ENCODE measurements around the gene ITFG2.
A peak's percentile ranks its signal among the peaks of the same experiment; 100 is the strongest.

The ITFG2 gene

DNA sequence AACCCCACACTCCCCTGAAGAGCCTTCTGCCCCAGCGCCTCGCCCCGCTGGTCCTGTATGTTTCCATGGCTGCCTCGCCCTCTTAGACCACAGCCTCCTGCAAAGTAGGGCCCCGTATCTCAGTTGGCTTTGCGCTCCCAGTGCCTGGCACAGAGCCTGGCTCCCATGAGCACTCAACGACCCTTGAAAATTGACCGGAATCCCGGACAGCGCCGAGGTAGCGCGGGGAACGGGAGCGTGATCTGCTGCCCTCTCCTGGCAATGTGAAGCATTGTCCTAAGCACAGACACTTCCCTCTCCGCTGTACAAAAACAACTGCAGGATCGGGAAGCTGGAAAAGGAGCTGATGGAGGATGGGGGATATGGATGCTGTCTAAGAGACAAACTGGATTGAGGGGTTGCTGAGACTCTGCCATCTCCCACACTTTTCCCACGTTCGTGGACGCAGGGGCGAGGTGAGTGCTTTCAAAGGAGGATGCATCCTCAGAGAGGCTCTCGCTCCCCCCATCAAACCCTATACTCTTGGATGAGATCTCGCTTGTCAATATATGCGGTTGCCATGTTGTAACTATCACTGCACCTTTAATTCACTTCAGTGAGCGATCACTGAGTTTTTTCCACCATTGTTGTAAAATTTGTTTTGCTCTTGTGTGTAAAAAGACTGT is 28.4 kb upstream of the ITFG2 start:
- Histone ChIP-seq H3K27ac (ENCODE audit: low read length, poor library complexity, severe bottlenecking) (no peak overlapping the region), H3K23ac (ENCODE audit: low read length in 2 of 2) (no peak overlapping the region), H3K4me1 (ENCODE audit: control insufficient read depth, insufficient read depth, low read depth, low read length) (peaks cover 3% of the 10 kb centered on the region), H3K14ac (ENCODE audit: low read length in 2 of 2) (no peak overlapping the region), H2BK120ac (ENCODE audit: low read depth, low read length) (no peak overlapping the region), H3K18ac (ENCODE audit: low read depth in 1 of 2, low read length in 2 of 2) (no peak overlapping the region), H2BK12ac (ENCODE audit: low read length in 2 of 2) (no peak overlapping the region), H3K9ac (ENCODE audit: low read length) (peak overlapping the region; percentile 15), H4K91ac (ENCODE audit: low read length) (no peak overlapping the region), H2AFZ (ENCODE audit: low read depth, low read length) (no peak overlapping the region), H2AK5ac (ENCODE audit: low read length, severe bottlenecking) (no peak overlapping the region), H3K4me3 (ENCODE audit: insufficient read depth in 1 of 2, low read depth in 1 of 2, low read length in 2 of 2) (peak overlapping the region in 1 of 2 experiments; percentile 71), H2BK5ac (ENCODE audit: low read depth, low read length, poor library complexity, severe bottlenecking) (no peak overlapping the region), H3K4ac (ENCODE audit: low read depth in 1 of 2, low read length in 2 of 2) (no peak overlapping the region), H3K27me3 (ENCODE audit: control insufficient read depth in 1 of 2, insufficient read depth in 1 of 2, low read length in 2 of 2) (peaks cover 43 to 44% of the 10 kb centered on the region in 2 experiments), H3K9me3 (ENCODE audit: control insufficient read depth, low read length) (no peaks in the 10 kb centered on the region), H4K8ac (ENCODE audit: low read length) (no peak overlapping the region), H2BK15ac (ENCODE audit: low read depth, poor library complexity, severe bottlenecking) (no peak overlapping the region), H3K36me3 (ENCODE audit: control insufficient read depth in 1 of 2, insufficient read depth in 2 of 2, low read depth in 1 of 2, low read length in 2 of 2) (no peaks in the 10 kb centered on the region), H3K4me2 (ENCODE audit: low read length, poor library complexity, severe bottlenecking) (peak overlapping the region; percentile 7), H3K79me1 (replicated peaks; ENCODE audit: low read length, poor library complexity, severe bottlenecking) (no peaks in the 10 kb centered on the region)
- 17% methylated on average over 23 of the region's 25 CpGs for WGBS
- DNase-seq: peak; percentile 53

DNA sequence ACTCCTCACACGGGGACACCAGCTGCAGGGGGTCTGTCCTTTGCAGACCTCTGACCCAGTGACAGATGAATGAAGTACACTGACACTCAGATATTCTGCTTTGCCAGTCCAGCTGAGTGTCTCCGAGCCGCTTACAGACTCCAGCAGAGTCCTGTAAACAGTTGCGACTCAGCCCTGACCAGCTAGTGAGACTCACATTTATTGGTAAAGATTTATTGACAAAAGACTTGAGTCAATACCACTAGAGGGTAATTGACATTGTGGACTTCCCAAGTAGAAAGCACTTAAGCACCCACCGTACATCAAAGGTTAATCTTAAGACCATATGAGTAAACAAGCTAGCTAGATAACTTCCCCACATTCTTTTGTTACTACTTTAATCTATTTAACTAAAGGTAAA is 27.5 kb upstream of the ITFG2 start:
- Histone ChIP-seq H3K27me3 (ENCODE audit: control insufficient read depth in 1 of 2, insufficient read depth in 1 of 2, low read length in 2 of 2) (peaks cover 39 to 40% of the 10 kb centered on the region in 2 experiments), H3K4ac (ENCODE audit: low read depth in 1 of 2, low read length in 2 of 2) (no peak overlapping the region), H4K8ac (ENCODE audit: low read length) (no peak overlapping the region), H3K36me3 (ENCODE audit: control insufficient read depth in 1 of 2, insufficient read depth in 2 of 2, low read depth in 1 of 2, low read length in 2 of 2) (no peaks in the 10 kb centered on the region), H3K18ac (ENCODE audit: low read depth in 1 of 2, low read length in 2 of 2) (no peak overlapping the region), H3K4me1 (ENCODE audit: control insufficient read depth, insufficient read depth, low read depth, low read length) (peaks cover 3% of the 10 kb centered on the region), H3K14ac (ENCODE audit: low read length in 2 of 2) (no peak overlapping the region), H3K4me2 (ENCODE audit: low read length, poor library complexity, severe bottlenecking) (no peak overlapping the region), H2AK5ac (ENCODE audit: low read length, severe bottlenecking) (no peak overlapping the region), H3K9me3 (ENCODE audit: control insufficient read depth, low read length) (no peaks in the 10 kb centered on the region), H3K79me1 (replicated peaks; ENCODE audit: low read length, poor library complexity, severe bottlenecking) (no peaks in the 10 kb centered on the region), H3K23ac (ENCODE audit: low read length in 2 of 2) (no peak overlapping the region), H3K27ac (ENCODE audit: low read length, poor library complexity, severe bottlenecking) (no peak overlapping the region), H2BK15ac (ENCODE audit: low read depth, poor library complexity, severe bottlenecking) (no peak overlapping the region), H2BK5ac (ENCODE audit: low read depth, low read length, poor library complexity, severe bottlenecking) (no peak overlapping the region), H2BK12ac (ENCODE audit: low read length in 2 of 2) (no peak overlapping the region), H4K91ac (ENCODE audit: low read length) (no peak overlapping the region), H2BK120ac (ENCODE audit: low read depth, low read length) (no peak overlapping the region), H2AFZ (ENCODE audit: low read depth, low read length) (no peak overlapping the region), H3K4me3 (ENCODE audit: insufficient read depth in 1 of 2, low read depth in 1 of 2, low read length in 2 of 2) (no peak overlapping the region), H3K9ac (ENCODE audit: low read length) (no peak overlapping the region)
- DNase-seq: peak; percentile 5
- 18% methylated on average over 5 of the region's 5 CpGs for WGBS

- H2BK15ac ChIP-seq (ENCODE audit: low read depth, poor library complexity, severe bottlenecking): no peak overlapping the region
Observed at GRCh38 chr12:2791089-2791488, 21.4 kb upstream of the ITFG2 start.

DNA sequence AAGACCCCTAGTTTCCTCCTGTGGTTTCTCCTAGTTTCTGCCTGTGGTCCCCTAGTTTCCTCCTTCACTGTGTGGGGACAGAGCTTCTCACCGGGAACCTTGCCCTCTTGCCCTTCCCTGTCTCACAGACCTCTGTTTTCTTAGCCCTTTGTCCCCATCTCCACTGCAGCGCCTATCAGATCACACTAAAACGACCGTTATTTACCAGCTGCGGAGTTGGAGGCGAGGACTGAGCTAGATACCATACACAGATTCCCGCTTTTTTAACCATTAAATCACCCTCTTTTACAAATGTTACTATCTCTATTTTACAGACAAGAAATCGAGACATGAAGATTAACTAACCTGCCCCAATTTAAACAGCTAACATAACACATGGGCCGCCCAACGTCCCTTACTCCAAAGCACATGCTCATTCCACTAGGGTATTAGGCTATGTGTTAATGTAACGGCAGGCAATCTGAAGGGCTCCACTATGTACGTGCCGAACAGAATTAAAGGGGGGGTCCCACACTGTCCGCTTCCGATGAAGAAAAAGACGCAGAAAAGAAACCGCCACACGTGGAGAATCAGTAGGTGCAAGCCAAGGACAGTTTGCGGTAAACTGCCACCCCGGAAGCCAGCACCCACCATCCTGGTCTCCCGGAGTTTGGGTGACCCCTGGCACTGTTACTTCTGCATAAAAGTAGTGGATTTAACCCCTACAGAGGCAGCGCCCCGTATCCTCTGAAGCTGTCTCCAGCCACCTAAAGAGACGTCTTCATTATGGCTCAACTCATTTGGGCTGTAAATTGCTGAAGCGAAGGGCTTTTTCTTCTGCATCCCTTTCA is 19.6 kb upstream of the ITFG2 start:
- Histone ChIP-seq H4K91ac (ENCODE audit: low read length) (no peak overlapping the region), H3K9me3 (ENCODE audit: control insufficient read depth, low read length) (no peaks in the 10 kb centered on the region), H3K18ac (ENCODE audit: low read depth in 1 of 2, low read length in 2 of 2) (no peak overlapping the region), H2AFZ (ENCODE audit: low read depth, low read length) (no peak overlapping the region), H2BK120ac (ENCODE audit: low read depth, low read length) (no peak overlapping the region), H3K4me3 (ENCODE audit: insufficient read depth in 1 of 2, low read depth in 1 of 2, low read length in 2 of 2) (no peak overlapping the region), H3K79me1 (replicated peaks; ENCODE audit: low read length, poor library complexity, severe bottlenecking) (peaks cover 13% of the 10 kb centered on the region), H3K4ac (ENCODE audit: low read depth in 1 of 2, low read length in 2 of 2) (no peak overlapping the region), H2AK5ac (ENCODE audit: low read length, severe bottlenecking) (no peak overlapping the region), H3K27me3 (ENCODE audit: control insufficient read depth in 1 of 2, insufficient read depth in 1 of 2, low read length in 2 of 2) (peaks cover 9 to 16% of the 10 kb centered on the region in 2 experiments), H2BK15ac (ENCODE audit: low read depth, poor library complexity, severe bottlenecking) (no peak overlapping the region), H3K4me2 (ENCODE audit: low read length, poor library complexity, severe bottlenecking) (no peak overlapping the region), H2BK5ac (ENCODE audit: low read depth, low read length, poor library complexity, severe bottlenecking) (no peak overlapping the region), H3K14ac (ENCODE audit: low read length in 2 of 2) (no peak overlapping the region), H3K9ac (ENCODE audit: low read length) (no peak overlapping the region), H3K27ac (ENCODE audit: low read length, poor library complexity, severe bottlenecking) (no peak overlapping the region), H2BK12ac (ENCODE audit: low read length in 2 of 2) (no peak overlapping the region), H4K8ac (ENCODE audit: low read length) (no peak overlapping the region), H3K4me1 (ENCODE audit: control insufficient read depth, insufficient read depth, low read depth, low read length) (peaks cover 8% of the 10 kb centered on the region), H3K23ac (ENCODE audit: low read length in 2 of 2) (no peak overlapping the region), H3K36me3 (ENCODE audit: control insufficient read depth in 1 of 2, insufficient read depth in 2 of 2, low read depth in 1 of 2, low read length in 2 of 2) (peaks cover 5 to 8% of the 10 kb centered on the region in 2 experiments)
- DNase-seq: no peak
- 89% methylated on average over 25 of the region's 25 CpGs for WGBS

More at GRCh38 chr12:2791089-2791488, 21.4 kb upstream of the ITFG2 start:
- no peak overlapping the region for H3K4me3 ChIP-seq (ENCODE audit: insufficient read depth in 1 of 2, low read depth in 1 of 2, low read length in 2 of 2)
- H2BK120ac ChIP-seq (ENCODE audit: low read depth, low read length): no peak overlapping the region
- no peak overlapping the region for H2AFZ ChIP-seq (ENCODE audit: low read depth, low read length)
- no peaks in the 10 kb centered on the region for H3K36me3 ChIP-seq (ENCODE audit: control insufficient read depth in 1 of 2, insufficient read depth in 2 of 2, low read depth in 1 of 2, low read length in 2 of 2)
- no peak overlapping the region for H4K91ac ChIP-seq (ENCODE audit: low read length)
- H2BK5ac ChIP-seq (ENCODE audit: low read depth, low read length, poor library complexity, severe bottlenecking): no peak overlapping the region
- WGBS: 82% methylated on average over 6 of the region's 6 CpGs
- no peak overlapping the region for H3K27ac ChIP-seq (ENCODE audit: low read length, poor library complexity, severe bottlenecking)
- no peak overlapping the region for H3K14ac ChIP-seq (ENCODE audit: low read length in 2 of 2)
- H3K9me3 ChIP-seq (ENCODE audit: control insufficient read depth, low read length): no peaks in the 10 kb centered on the region
- H3K27me3 ChIP-seq (ENCODE audit: control insufficient read depth in 1 of 2, insufficient read depth in 1 of 2, low read length in 2 of 2): peaks cover 14 to 16% of the 10 kb centered on the region in 2 experiments
- H3K4me2 ChIP-seq (ENCODE audit: low read length, poor library complexity, severe bottlenecking): no peak overlapping the region
- no peak overlapping the region for H2AK5ac ChIP-seq (ENCODE audit: low read length, severe bottlenecking)
- no peak for DNase-seq
- no peak overlapping the region for H4K8ac ChIP-seq (ENCODE audit: low read length)
- no peak overlapping the region for H2BK12ac ChIP-seq (ENCODE audit: low read length in 2 of 2)
- no peak overlapping the region for H3K23ac ChIP-seq (ENCODE audit: low read length in 2 of 2)
- H3K4me1 ChIP-seq (ENCODE audit: control insufficient read depth, insufficient read depth, low read depth, low read length): peaks cover 6% of the 10 kb centered on the region
- H3K4ac ChIP-seq (ENCODE audit: low read depth in 1 of 2, low read length in 2 of 2): no peak overlapping the region
- peaks cover 2% of the 10 kb centered on the region for H3K79me1 ChIP-seq (replicated peaks; ENCODE audit: low read length, poor library complexity, severe bottlenecking)
- no peak overlapping the region for H3K18ac ChIP-seq (ENCODE audit: low read depth in 1 of 2, low read length in 2 of 2)
- H3K9ac ChIP-seq (ENCODE audit: low read length): no peak overlapping the region

All from mesenchymal stem cell (in vitro differentiated cells and primary cell).